Measurements from ENCODE around the gene CIP2A. TPM values are rescaled to one million over a fixed set of nuclear protein-coding genes. Genes with fewer than 3 reads are reported as not detected.

CIP2A gene
- total and polyA plus RNA-seq, 7 donors, result 0.60 to 5.4 (median 2.8) TPM

DNA sequence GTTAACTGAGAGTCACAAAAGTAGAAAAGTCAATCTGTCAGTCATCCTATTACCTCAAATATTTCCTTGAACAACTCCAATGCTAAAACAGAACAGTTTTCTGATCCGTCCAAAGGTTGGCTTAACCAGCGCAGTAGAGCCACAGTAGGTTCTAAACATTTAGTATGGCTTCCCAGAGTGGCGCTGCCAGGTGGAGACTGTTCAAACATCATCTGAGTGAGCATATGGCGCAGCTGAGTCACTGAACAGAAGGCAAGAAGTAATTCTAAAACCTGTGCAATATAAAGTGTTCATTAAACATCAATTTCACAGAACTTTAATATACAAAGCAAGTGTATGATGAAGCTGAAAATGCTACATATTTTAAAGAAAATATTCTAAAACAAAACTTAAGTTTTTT, 19.9 kb downstream of the CIP2A start:
- no peak for DNase-seq
- 97 to 98% methylated on average over 4 of the region's 4 CpGs for WGBS, 2 donors
- no peak overlapping the region for H3K4me3 ChIP-seq
- H3K4me1 ChIP-seq, result peaks cover 0 to 6% (median 0%) of the 10 kb centered on the region in 4 donors
- H3K27ac ChIP-seq, result no peak overlapping the region
- intact Hi-C loops (cut with DNase I), result no loop called here
- H3K36me3 ChIP-seq, result no peaks in the 10 kb centered on the region
- TF ChIP-seq POLR2AphosphoS5 (IDR thresholded peaks at IDR 0.05) (no peak), POLR2A (IDR thresholded peaks at IDR 0.05) (no peak), EP300 (IDR thresholded peaks at IDR 0.05) (no peak)
- TF ChIP-seq, protein P1, sequence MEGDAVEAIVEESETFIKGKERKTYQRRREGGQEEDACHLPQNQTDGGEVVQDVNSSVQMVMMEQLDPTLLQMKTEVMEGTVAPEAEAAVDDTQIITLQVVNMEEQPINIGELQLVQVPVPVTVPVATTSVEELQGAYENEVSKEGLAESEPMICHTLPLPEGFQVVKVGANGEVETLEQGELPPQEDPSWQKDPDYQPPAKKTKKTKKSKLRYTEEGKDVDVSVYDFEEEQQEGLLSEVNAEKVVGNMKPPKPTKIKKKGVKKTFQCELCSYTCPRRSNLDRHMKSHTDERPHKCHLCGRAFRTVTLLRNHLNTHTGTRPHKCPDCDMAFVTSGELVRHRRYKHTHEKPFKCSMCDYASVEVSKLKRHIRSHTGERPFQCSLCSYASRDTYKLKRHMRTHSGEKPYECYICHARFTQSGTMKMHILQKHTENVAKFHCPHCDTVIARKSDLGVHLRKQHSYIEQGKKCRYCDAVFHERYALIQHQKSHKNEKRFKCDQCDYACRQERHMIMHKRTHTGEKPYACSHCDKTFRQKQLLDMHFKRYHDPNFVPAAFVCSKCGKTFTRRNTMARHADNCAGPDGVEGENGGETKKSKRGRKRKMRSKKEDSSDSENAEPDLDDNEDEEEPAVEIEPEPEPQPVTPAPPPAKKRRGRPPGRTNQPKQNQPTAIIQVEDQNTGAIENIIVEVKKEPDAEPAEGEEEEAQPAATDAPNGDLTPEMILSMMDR (IDR thresholded peaks at IDR 0.05), result no peak
- H3K27me3 ChIP-seq, result no peaks in the 10 kb centered on the region
- H3K9me3 ChIP-seq, result no peaks in the 10 kb centered on the region

DNA sequence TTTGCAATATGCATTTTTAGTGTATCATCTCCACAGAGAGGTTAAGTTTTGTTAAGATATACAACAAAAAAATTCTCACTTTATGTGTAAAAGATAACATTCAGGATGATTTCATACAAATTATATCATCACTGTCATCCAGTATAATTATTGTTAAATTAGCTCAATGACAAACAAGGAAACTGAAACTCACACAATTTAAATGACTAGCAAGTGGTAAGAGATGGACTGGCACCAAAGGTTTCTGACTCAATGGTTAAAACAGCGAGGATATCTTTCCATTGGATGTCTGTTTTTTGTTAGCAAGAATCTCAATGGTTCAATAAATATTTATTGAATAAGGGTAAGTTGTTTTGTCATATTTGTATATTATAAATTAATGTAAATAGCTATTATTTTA, 22.6 kb downstream of the CIP2A start:
- TF ChIP-seq, protein P1 (IDR thresholded peaks at IDR 0.05), result no peak
- TF ChIP-seq POLR2AphosphoS5 (IDR thresholded peaks at IDR 0.05), result no peak
- TF ChIP-seq EP300 (IDR thresholded peaks at IDR 0.05), result no peak
- no peak for TF ChIP-seq POLR2A (IDR thresholded peaks at IDR 0.05)
- intact Hi-C loops (cut with DNase I), result no loop called here
- peaks cover 0 to 9% (median 0%) of the 10 kb centered on the region in 4 donors for H3K4me1 ChIP-seq
- H3K36me3 ChIP-seq, result no peaks in the 10 kb centered on the region
- H3K4me3 ChIP-seq, result no peak overlapping the region
- 94 to 97% methylated on average over 1 of the region's 1 CpG for WGBS, 2 donors
- no peaks in the 10 kb centered on the region for H3K9me3 ChIP-seq
- H3K27ac ChIP-seq, result no peak overlapping the region
- DNase-seq, result no peak
- H3K27me3 ChIP-seq, result no peaks in the 10 kb centered on the region

DNA sequence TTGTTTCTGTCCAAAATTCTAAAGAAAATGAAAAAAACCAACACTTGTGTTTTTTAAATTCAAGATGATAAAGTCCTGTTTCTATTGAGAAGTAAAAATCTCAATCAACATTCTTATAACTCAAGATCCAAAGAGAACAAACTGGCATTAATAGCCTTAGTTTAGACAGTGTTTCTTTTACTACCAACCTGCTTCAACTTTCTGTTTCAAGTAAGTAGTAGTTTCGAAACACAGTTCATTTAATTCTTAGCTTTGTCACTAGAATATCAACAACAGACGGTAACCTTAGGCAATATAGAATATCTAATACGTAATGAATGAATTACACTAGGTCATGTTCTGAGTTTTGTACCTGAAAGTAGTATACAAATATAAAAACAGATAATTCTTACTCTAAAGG, 23.7 kb downstream of the CIP2A start:
- TF ChIP-seq POLR2AphosphoS5 (IDR thresholded peaks at IDR 0.05) (no peak), POLR2A (IDR thresholded peaks at IDR 0.05) (no peak), EP300 (IDR thresholded peaks at IDR 0.05) (no peak)
- TF ChIP-seq, protein P1 (IDR thresholded peaks at IDR 0.05), result no peak
- intact Hi-C loops (cut with DNase I), result no loop called here
- Histone ChIP-seq H3K36me3 (peaks cover 0 to under 1% (median 0%) of the 10 kb centered on the region in 4 donors), H3K4me1 (peaks cover 0 to 9% (median 0%) of the 10 kb centered on the region in 4 donors), H3K9me3 (no peaks in the 10 kb centered on the region), H3K4me3 (no peak overlapping the region), H3K27ac (no peak overlapping the region), H3K27me3 (no peaks in the 10 kb centered on the region)
- WGBS, 2 donors, result 93% methylated on average over 3 of the region's 3 CpGs
- DNase-seq, result no peak

DNA sequence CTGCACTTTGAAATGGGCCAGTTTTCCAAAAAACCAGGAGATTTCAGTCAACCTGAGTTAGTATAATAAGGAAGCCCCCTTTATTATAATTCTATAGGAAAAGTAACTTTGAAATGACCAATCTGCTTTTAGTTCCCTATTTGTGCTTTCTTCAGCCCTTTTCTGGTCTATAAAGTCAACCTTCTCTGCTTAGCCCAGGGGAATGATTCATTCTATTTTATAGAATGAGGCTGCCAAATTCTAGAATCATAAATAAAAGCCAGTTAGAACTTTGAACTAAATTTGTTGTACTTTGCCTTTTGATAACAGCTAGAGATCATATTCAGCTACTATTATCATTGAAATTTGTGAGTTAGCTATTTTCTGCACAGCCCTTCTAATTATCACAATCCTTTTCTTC, 24.7 kb downstream of the CIP2A start:
- intact Hi-C loops (cut with DNase I), result no loop called here
- H3K27ac ChIP-seq, result no peak overlapping the region
- peaks cover 0 to 9% (median 0%) of the 10 kb centered on the region in 4 donors for H3K4me1 ChIP-seq
- no peak overlapping the region for H3K4me3 ChIP-seq
- TF ChIP-seq POLR2A (IDR thresholded peaks at IDR 0.05) (no peak), POLR2AphosphoS5 (IDR thresholded peaks at IDR 0.05) (no peak), EP300 (IDR thresholded peaks at IDR 0.05) (no peak)
- TF ChIP-seq, protein P1 (IDR thresholded peaks at IDR 0.05), result no peak
- H3K9me3 ChIP-seq, result no peaks in the 10 kb centered on the region
- peaks cover 0 to 6% (median 0%) of the 10 kb centered on the region in 4 donors for H3K36me3 ChIP-seq
- no peak for DNase-seq
- no peaks in the 10 kb centered on the region for H3K27me3 ChIP-seq

DNA sequence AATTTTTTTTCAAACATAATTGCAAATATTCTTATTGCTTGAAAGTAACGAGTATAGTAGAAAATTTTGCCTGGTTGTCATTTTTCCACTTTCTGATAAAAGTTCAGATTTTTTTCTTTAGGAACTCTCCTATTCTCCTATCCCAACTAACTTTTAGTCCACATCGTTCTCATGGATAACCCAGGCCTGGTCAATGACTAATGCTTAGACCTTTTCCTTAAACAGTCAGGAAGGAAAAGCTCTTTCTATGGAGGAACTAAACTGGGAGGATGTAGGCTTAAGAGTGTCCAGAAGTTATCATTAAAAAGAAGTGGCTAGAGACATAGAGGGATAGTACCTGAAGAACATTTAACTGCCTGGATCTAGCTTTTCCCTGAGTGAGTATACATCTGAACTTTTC, 26.7 kb downstream of the CIP2A start:
- TF ChIP-seq POLR2AphosphoS5 (IDR thresholded peaks at IDR 0.05), result no peak
- TF ChIP-seq EP300 (IDR thresholded peaks at IDR 0.05), result no peak
- TF ChIP-seq, protein P1 (IDR thresholded peaks at IDR 0.05), result no peak
- TF ChIP-seq POLR2A (IDR thresholded peaks at IDR 0.05), result no peak
- H3K27me3 ChIP-seq, result no peaks in the 10 kb centered on the region
- intact Hi-C loops (cut with DNase I), result no loop called here
- DNase-seq, result no peak
- 96 to 97% methylated on average over 2 of the region's 2 CpGs for WGBS, 2 donors
- no peak overlapping the region for H3K27ac ChIP-seq
- H3K4me3 ChIP-seq, result no peak overlapping the region
- peaks cover 0 to 9% (median 0%) of the 10 kb centered on the region in 4 donors for H3K4me1 ChIP-seq
- H3K9me3 ChIP-seq, result no peaks in the 10 kb centered on the region
- H3K36me3 ChIP-seq, result peaks cover 0 to 6% (median 0%) of the 10 kb centered on the region in 4 donors

Measured in sigmoid colon (tissue), 7 donors.